H1 (cell line): ENCODE data around the gene RAP1B. TPM values are rescaled to one million over a fixed set of nuclear protein-coding genes. Genes with fewer than 3 reads are reported as not detected.

Experiments
- CTCF ChIA-PET: fragments of 300-600 bp; sonication (Branson Sonifier 250); formaldehyde crosslinking; loops from one replicate; lab custom pipeline; 2021; ENCODE audit not compliant: partially characterized antibody; lab: Charles Lee
- POLR2A ChIA-PET: fragments of 300-600 bp; sonication (Branson Sonifier 250); formaldehyde crosslinking; loops from one replicate; lab custom pipeline; 2021; ENCODE audit warnings: inconsistent platforms; ENCODE audit not compliant: partially characterized antibody; lab: Charles Lee
- DNase-seq, 2 experiments: peaks; one replicate each; pipeline versions ENCODE4 v3.0.0 to v3.0.0-alpha.2; 2010 to 2022; ENCODE audit warnings: low spot score in 2 of 2, low read depth in 1 of 2, mixed read lengths in 1 of 2
- FAIRE-seq: peaks from 2 replicates; lab custom pipeline; 2011; peaks lifted over from hg19 to GRCh38; lab: Jason Lieb, UNC
- H2AFZ ChIP-seq: 2 replicates; pipeline ENCODE4 v1.8.1; 2012; ENCODE audit warnings: low read length, inconsistent platforms
- H2AK5ac ChIP-seq: 2 replicates; pipeline ENCODE4 v1.6.1; 2013; ENCODE audit warnings: low read depth, low read length
- H2BK120ac ChIP-seq: replicated peaks from 2 replicates; pipeline ENCODE3; 2013; ENCODE audit warnings: low read depth, low read length, inconsistent platforms
- H2BK12ac ChIP-seq: 2 replicates; pipeline ENCODE4 v1.6.1; 2013; ENCODE audit warnings: low read depth, low read length
- H2BK15ac ChIP-seq: 2 replicates; pipeline ENCODE4 v1.6.1; 2013; ENCODE audit warnings: low read length
- H2BK20ac ChIP-seq: 2 replicates; pipeline ENCODE4 v1.6.1; 2013; ENCODE audit warnings: low read length
- H2BK5ac ChIP-seq: 2 replicates; pipeline ENCODE4 v1.6.1; 2013; ENCODE audit warnings: low read depth, low read length
- H3K14ac ChIP-seq: 2 replicates; pipeline ENCODE4 v1.6.1; 2013; ENCODE audit warnings: inconsistent platforms; ENCODE audit not compliant: insufficient read length
- H3K18ac ChIP-seq: 2 replicates; pipeline ENCODE4 v1.6.1; 2013; ENCODE audit warnings: low read length; ENCODE audit errors: extremely low read depth
- H3K23ac ChIP-seq: 2 replicates; pipeline ENCODE4 v1.6.1; 2013; ENCODE audit warnings: inconsistent platforms; ENCODE audit not compliant: insufficient read length
- H3K23me2 ChIP-seq: 2 replicates; pipeline ENCODE4 v1.6.1; 2013; ENCODE audit warnings: low read depth, low read length
- H3K27ac ChIP-seq: 2 replicates; pipeline ENCODE4 v1.6.1; 2011; ENCODE audit warnings: low read depth, low read length, inconsistent platforms
- H3K27me3 ChIP-seq, 4 experiments: replicated peaks in 1 of 4; 1 replicate in 1 of 4; 2 replicates in 3 of 4; pipeline versions ENCODE4 v1.6.1 to v1.8.1; 2011 to 2013; ENCODE audit warnings: low read length in 3 of 4, mild to moderate bottlenecking in 3 of 4, inconsistent platforms in 2 of 4, mixed read lengths in 2 of 4, moderate library complexity in 1 of 4; ENCODE audit not compliant: control insufficient read depth in 3 of 4, insufficient read depth in 3 of 4; ENCODE audit errors: extremely low read depth in 1 of 4
- H3K36me3 ChIP-seq, 4 experiments: 2 replicates each; pipeline versions ENCODE4 v1.6.1 to v1.8.1; 2011 to 2013; ENCODE audit warnings: mild to moderate bottlenecking in 4 of 4, low read length in 3 of 4, moderate library complexity in 2 of 4, control low read depth in 1 of 4, inconsistent platforms in 1 of 4; ENCODE audit not compliant: insufficient read depth in 4 of 4, control insufficient read depth in 2 of 4
- H3K4ac ChIP-seq: replicated peaks from 2 replicates; pipeline ENCODE3; 2013; ENCODE audit warnings: low read length, low read depth, mixed read lengths, inconsistent platforms; ENCODE audit not compliant: insufficient read length
- H3K4me1 ChIP-seq, 4 experiments: replicated peaks in 1 of 4; 1 replicate in 1 of 4; 2 replicates in 3 of 4; pipeline versions ENCODE4 v1.6.1 to v1.8.1; 2011 to 2013; ENCODE audit warnings: low read length in 3 of 4, inconsistent platforms in 2 of 4, mixed read lengths in 1 of 4; ENCODE audit not compliant: insufficient read depth in 4 of 4, control insufficient read depth in 3 of 4
- H3K4me2 ChIP-seq, 2 experiments: 2 replicates each; pipeline versions ENCODE4 v1.6.1 to v1.8.1; 2011 to 2013; ENCODE audit warnings: low read depth in 2 of 2, low read length in 2 of 2, control low read depth in 1 of 2, inconsistent platforms in 1 of 2, mild to moderate bottlenecking in 1 of 2; ENCODE audit not compliant: insufficient read depth in 1 of 2
- H3K4me3 ChIP-seq, 4 experiments: fragments of 200-600, 300-600 bp in 1 of 4; sonication (generic), shearing (Covaris generic), sonication (Bioruptor Twin) in 1 of 4; 2 replicates each; pipeline versions ENCODE4 v1.5.1 to v1.8.1; 2011 to 2016; ENCODE audit warnings: low read length in 4 of 4, low read depth in 3 of 4, control low read depth in 2 of 4, inconsistent platforms in 2 of 4, mild to moderate bottlenecking in 2 of 4, mixed read lengths in 1 of 4, moderate library complexity in 1 of 4; ENCODE audit not compliant: insufficient read depth in 2 of 4; ENCODE audit errors: extremely low read depth in 1 of 4
- H3K56ac ChIP-seq: replicated peaks from 2 replicates; pipeline ENCODE3; 2013; ENCODE audit warnings: low read depth, mild to moderate bottlenecking, mixed read lengths, low read length, inconsistent platforms; ENCODE audit not compliant: insufficient read length
- H3K79me1 ChIP-seq: 2 replicates; pipeline ENCODE4 v1.6.1; 2013; ENCODE audit warnings: low read depth, low read length, control low read depth
- H3K79me2 ChIP-seq, 2 experiments: 2 replicates each; pipeline versions ENCODE4 v1.6.1 to v1.8.1; 2012 to 2013; ENCODE audit warnings: low read length in 2 of 2, mild to moderate bottlenecking in 2 of 2, inconsistent platforms in 1 of 2; ENCODE audit not compliant: insufficient read depth in 2 of 2, control insufficient read depth in 1 of 2
- H3K9ac ChIP-seq, 4 experiments: replicated peaks in 1 of 4; 1 replicate in 1 of 4; 2 replicates in 3 of 4; pipeline versions ENCODE4 v1.6.1 to v1.8.1; 2011 to 2013; ENCODE audit warnings: low read depth in 3 of 4, low read length in 3 of 4, control low read depth in 2 of 4, mild to moderate bottlenecking in 2 of 4, moderate library complexity in 2 of 4, inconsistent platforms in 1 of 4; ENCODE audit errors: extremely low read depth in 1 of 4
- H3K9me3 ChIP-seq, 2 experiments: 2 replicates each; pipeline versions ENCODE4 v1.6.1 to v1.8.1; 2012 to 2013; ENCODE audit warnings: mild to moderate bottlenecking in 2 of 2, moderate library complexity in 2 of 2, control low read depth in 1 of 2, inconsistent platforms in 1 of 2, low read depth in 1 of 2, low read length in 1 of 2, mixed read lengths in 1 of 2; ENCODE audit not compliant: insufficient read depth in 2 of 2
- H4K20me1 ChIP-seq, 2 experiments: replicated peaks in 1 of 2; 2 replicates each; pipeline versions ENCODE3 to v1.8.1; 2011 to 2013; ENCODE audit warnings: inconsistent platforms in 2 of 2, low read length in 2 of 2, mild to moderate bottlenecking in 1 of 2; ENCODE audit not compliant: insufficient read depth in 2 of 2, control insufficient read depth in 1 of 2
- H4K5ac ChIP-seq: 2 replicates; pipeline ENCODE4 v1.6.1; 2013; ENCODE audit warnings: low read length, low read depth, mixed read lengths, inconsistent platforms; ENCODE audit not compliant: insufficient read length
- H4K8ac ChIP-seq: 2 replicates; pipeline ENCODE4 v1.8.0; 2013; ENCODE audit warnings: mild to moderate bottlenecking, moderate library complexity, low read length, inconsistent platforms; ENCODE audit not compliant: insufficient read depth; ENCODE audit errors: extremely low read depth
- H4K91ac ChIP-seq: replicated peaks from 2 replicates; pipeline ENCODE3; 2013; ENCODE audit warnings: low read length, mixed read lengths, inconsistent platforms; ENCODE audit not compliant: insufficient read length
- BCL11A ChIP-seq, 2 experiments: IDR thresholded peaks; one replicate each; pipeline ENCODE4 v1.6.1; 2011; ENCODE audit warnings: low read depth in 2 of 2, low read length in 2 of 2, mild to moderate bottlenecking in 2 of 2
- CBX8 ChIP-seq: fragments of 300-800, 300-1000 bp; sonication (generic); IDR thresholded peaks from 2 replicates; pipeline ENCODE4 v1.7.1; 2016; ENCODE audit warnings: low read depth, low read length, borderline replicate concordance
- FOSL1 ChIP-seq: IDR thresholded peaks from 2 replicates; pipeline ENCODE4 v1.6.1; 2011; ENCODE audit warnings: mild to moderate bottlenecking, low read depth, low read length, moderate library complexity; ENCODE audit not compliant: insufficient read depth
- HDAC6 ChIP-seq: IDR thresholded peaks from one replicate; pipeline ENCODE4 v1.7.1; 2012; ENCODE audit warnings: low read depth, mild to moderate bottlenecking, inconsistent platforms, low read length, moderate library complexity
- JUND ChIP-seq: IDR thresholded peaks from 2 replicates; pipeline ENCODE4 v1.6.1; 2011; ENCODE audit warnings: mild to moderate bottlenecking, improper control_type of control experiment, low read length
- NRF1 ChIP-seq: IDR thresholded peaks from 2 replicates; pipeline ENCODE4 v1.6.1; 2011; ENCODE audit warnings: mild to moderate bottlenecking, low read depth, low read length, improper control_type of control experiment
- POLR2A ChIP-seq, 2 experiments: IDR thresholded peaks; 1 replicate in 1 of 2; 2 replicates in 1 of 2; pipeline ENCODE4 v1.6.1; 2011; ENCODE audit warnings: low read depth in 2 of 2, low read length in 2 of 2, mild to moderate bottlenecking in 2 of 2; ENCODE audit errors: control extremely low read depth in 1 of 2
- RAD21 ChIP-seq, 2 experiments: IDR thresholded peaks in 1 of 2; conservative IDR thresholded peaks in 1 of 2; 2 replicates each; pipeline ENCODE4 v1.6.1; 2011; ENCODE audit warnings: low read depth in 2 of 2, low read length in 2 of 2, improper control_type of control experiment in 1 of 2, inconsistent platforms in 1 of 2, mild to moderate bottlenecking in 1 of 2, moderate library complexity in 1 of 2
- RFX5 ChIP-seq: IDR thresholded peaks from 2 replicates; pipeline ENCODE4 v1.6.1; 2011; ENCODE audit warnings: low read depth, low read length, improper control_type of control experiment, borderline replicate concordance
- SP1 ChIP-seq: IDR thresholded peaks from 2 replicates; pipeline ENCODE4 v1.6.1; 2011; ENCODE audit warnings: low read depth, low read length
- TAF7 ChIP-seq: optimal IDR thresholded peaks from 2 replicates; pipeline ENCODE3; 2011; ENCODE audit warnings: low read depth, mild to moderate bottlenecking, inconsistent platforms, low read length, moderate library complexity, borderline replicate concordance
- USF2 ChIP-seq: IDR thresholded peaks from 2 replicates; pipeline ENCODE4 v1.6.1; 2011; ENCODE audit warnings: low read length, improper control_type of control experiment
- WGBS, 2 experiments: shearing (Covaris generic) in 1 of 2; methylation state at CpG; one replicate each; pipeline versions ENCODE4 v1.1.6 to v1.1.7; 2013 to 2015; ENCODE audit warnings: low lambda C conversion rate in 2 of 2, mixed read lengths in 2 of 2, inconsistent platforms in 1 of 2, low coverage in 1 of 2, missing lambda C conversion rate in 1 of 2; ENCODE audit not compliant: insufficient replicate concordance in 2 of 2, insufficient coverage in 1 of 2, insufficient read length in 1 of 2; ENCODE audit errors: extremely low coverage in 1 of 2, missing lambda C conversion rate in 1 of 2; 5-methylcytosine and 5-hydroxymethylcytosine counted together
- polyA plus RNA-seq, 7 experiments: library from polyadenylated mRNA; depleted of rRNA in 3 of 7; stranded (reverse) in 5 of 7; unstranded in 2 of 7; fragments of >200 nt in 5 of 7; fragments of 200-250 nt in 2 of 7; gene quantifications; 1 replicate in 5 of 7; 2 replicates in 1 of 7; 4 replicates in 1 of 7; pipeline versions ENCODE4 v1.2.1 to v1.2.3, GENCODE V29; 2011 to 2013; ENCODE audit warnings: missing spikeins in 2 of 7, mixed read lengths in 2 of 7
- total RNA-seq: library from RNA; stranded (reverse); fragmentation: NEBNext Ultra II Directional; extraction: Animal tissue kit (Norgen Biotek cat#: 25700); gene quantifications from 2 replicates; pipeline ENCODE4 v1.2.1, GENCODE V29; 2021
- TF ChIP-seq, protein P1 (sequence below): IDR thresholded peaks from 2 replicates; pipeline ENCODE4 v1.6.1; 2011; ENCODE audit warnings: low read depth, mild to moderate bottlenecking, low read length; ENCODE audit not compliant: insufficient read depth

RAP1B gene
- total and polyA plus RNA-seq, 2 of the 8 experiments (the other 6 are each of a cell fraction or from before 2014, with no cell fraction given) = 61.4 to 112 TPM

- H3K4ac ChIP-seq = no peak overlapping the region
- no peak overlapping the region for H2AK5ac ChIP-seq
- H3K56ac ChIP-seq = no peak overlapping the region
- no peaks in the 10 kb centered on the region for H3K23me2 ChIP-seq
- no peak for DNase-seq
- H3K9ac ChIP-seq = no peak overlapping the region
- no peak overlapping the region for H3K14ac ChIP-seq
- H2BK120ac ChIP-seq = no peak overlapping the region
- no peaks in the 10 kb centered on the region for H3K27me3 ChIP-seq
- H2BK12ac ChIP-seq = no peak overlapping the region
- no peak overlapping the region for H3K4me2 ChIP-seq
- H2AFZ ChIP-seq = no peak overlapping the region
- H3K9me3 ChIP-seq = no peaks in the 10 kb centered on the region
- H2BK15ac ChIP-seq = no peak overlapping the region
- no peak overlapping the region for H4K5ac ChIP-seq
- no peak overlapping the region for H3K4me3 ChIP-seq
- 67% methylated on average over 1 of the region's 1 CpG; no CpG with 5 or more reads in 1 of the 2 experiments for WGBS, 2 experiments
- H3K79me2 ChIP-seq = peaks cover 0 to 54% of the 10 kb centered on the region in 2 experiments; a peak in 2 of 4 replicates
- no peak overlapping the region for H4K91ac ChIP-seq
- no peaks in the 10 kb centered on the region for H3K79me1 ChIP-seq
- CTCF ChIA-PET = interaction anchor here (0.7 kb wide), 1 partner anchor 241 kb away, joined by 3 read pairs; no protein-coding TSS in a partner anchor
- H2BK20ac ChIP-seq = no peak overlapping the region
- H3K18ac ChIP-seq = no peak overlapping the region
- no peak overlapping the region for H4K8ac ChIP-seq
- peaks cover 4 to 17% (median 12%) of the 10 kb centered on the region in 4 experiments; a peak in 5 of 8 replicates for H3K36me3 ChIP-seq
- H2BK5ac ChIP-seq = no peak overlapping the region
- peaks cover 0 to 4% of the 10 kb centered on the region in 2 experiments for H4K20me1 ChIP-seq
- H3K4me1 ChIP-seq = no peaks in the 10 kb centered on the region
- FAIRE-seq = no peak
- POLR2A ChIA-PET = no interaction called here
- no peak overlapping the region for H3K23ac ChIP-seq
- H3K27ac ChIP-seq = no peak overlapping the region
- TF ChIP-seq USF2 (no peak), POLR2A (IDR thresholded peaks at IDR 0.05; ENCODE audit: control extremely low read depth in 1 of 2, low read depth in 2 of 2, low read length in 2 of 2) (no peak), RFX5 (no peak), RAD21 (IDR thresholded peaks at IDR 0.05 in 1 of 2, conservative IDR thresholded peaks at IDR 0.05 in 1 of 2; ENCODE audit: low read depth in 2 of 2, low read length in 2 of 2) (no peak), HDAC6 (no peak), NRF1 (no peak), SP1 (no peak), FOSL1 (no peak), TAF7 (no peak), JUND (no peak), BCL11A (IDR thresholded peaks at IDR 0.05; ENCODE audit: low read depth in 2 of 2, low read length in 2 of 2) (no peak), CBX8 (no peak)
- TF ChIP-seq, protein P1, sequence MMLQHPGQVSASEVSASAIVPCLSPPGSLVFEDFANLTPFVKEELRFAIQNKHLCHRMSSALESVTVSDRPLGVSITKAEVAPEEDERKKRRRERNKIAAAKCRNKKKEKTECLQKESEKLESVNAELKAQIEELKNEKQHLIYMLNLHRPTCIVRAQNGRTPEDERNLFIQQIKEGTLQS = no peak
Measured at GRCh38 chr12:68647507-68647906, 36.8 kb downstream of the RAP1B start.
